Neural cell (in vitro differentiated cells): Measurements from ENCODE around the gene HBD. TPM values are rescaled to one million over a fixed set of nuclear protein-coding genes. Genes with fewer than 3 reads are reported as not detected.

ENCODE experiments used
- H2AFZ ChIP-seq: fragments of 200-600, 300-800 bp; sonication (generic), shearing (Covaris generic); 2 replicates; pipeline ENCODE4 v1.6.0; 2014; ENCODE audit warnings: low read depth, mild to moderate bottlenecking, antibody characterized with exemption, low read length, moderate library complexity
- H3F3A ChIP-seq: fragments of 200-600 bp; shearing (Covaris generic); 2 replicates; pipeline ENCODE4 v1.6.1; 2016; ENCODE audit warnings: mild to moderate bottlenecking, moderate library complexity, mixed read lengths, antibody characterized with exemption, low read length; ENCODE audit not compliant: insufficient read depth, poor library complexity, severe bottlenecking
- H3K27ac ChIP-seq: fragments of 200-600, 300-800 bp; sonication (generic), shearing (Covaris generic); 2 replicates; pipeline ENCODE4 v1.5.1; 2014; ENCODE audit warnings: mild to moderate bottlenecking, low read length, moderate library complexity
- H3K27me3 ChIP-seq: fragments of 300-800, 200-600 bp; sonication (generic), shearing (Covaris generic); 2 replicates; pipeline ENCODE4 v1.6.0; 2014; ENCODE audit warnings: mild to moderate bottlenecking, low read depth, low read length, moderate library complexity; ENCODE audit not compliant: insufficient read depth
- H3K36me3 ChIP-seq: fragments of 300-800, 200-600 bp; sonication (generic), shearing (Covaris generic); 2 replicates; pipeline ENCODE4 v1.5.1; 2014; ENCODE audit warnings: mild to moderate bottlenecking, antibody characterized with exemption, low read length, moderate library complexity; ENCODE audit not compliant: insufficient read depth
- H3K4me2 ChIP-seq: fragments of 300-800, 200-600 bp; sonication (generic), shearing (Covaris generic); 2 replicates; pipeline ENCODE4 v1.6.0; 2014; ENCODE audit warnings: mild to moderate bottlenecking, low read length
- H3K4me3 ChIP-seq: fragments of 300-800, 200-600 bp; sonication (generic), shearing (Covaris generic); 2 replicates; pipeline ENCODE4 v1.5.1; 2014; ENCODE audit warnings: mild to moderate bottlenecking, low read length, moderate library complexity
- H3K79me2 ChIP-seq: fragments of 200-600 bp; shearing (Covaris generic); replicated peaks from 2 replicates; pipeline ENCODE4 v1.6.0; 2014; ENCODE audit warnings: mild to moderate bottlenecking, low read length, moderate library complexity; ENCODE audit not compliant: insufficient read depth
- H3K9ac ChIP-seq: fragments of 300-800, 200-600 bp; sonication (generic), shearing (Covaris generic); 2 replicates; pipeline ENCODE4 v1.6.1; 2016; ENCODE audit warnings: mild to moderate bottlenecking, low read length, mixed read lengths
- H3K9me2 ChIP-seq: fragments of 200-600 bp; shearing (Covaris generic); 2 replicates; pipeline ENCODE4 v1.6.1; 2016; ENCODE audit warnings: mild to moderate bottlenecking, low read length, mixed read lengths; ENCODE audit not compliant: insufficient read depth
- H3K9me3 ChIP-seq: fragments of 200-600, 300-800 bp; sonication (generic), shearing (Covaris generic); 2 replicates; pipeline ENCODE4 v1.6.1; 2016; ENCODE audit warnings: mild to moderate bottlenecking, mixed run types, low read length, moderate library complexity, mixed read lengths
- H4K20me1 ChIP-seq: fragments of 200-600 bp; shearing (Covaris generic); 2 replicates; pipeline ENCODE4 v1.6.1; 2016; ENCODE audit warnings: mild to moderate bottlenecking, mixed run types; ENCODE audit not compliant: insufficient read depth
- CTCF ChIP-seq: fragments of 450-650 bp; IDR thresholded peaks from 2 replicates; pipeline ENCODE4 v1.5.1; 2014; ENCODE audit warnings: antibody characterized with exemption, mild to moderate bottlenecking, moderate library complexity; ENCODE audit not compliant: poor library complexity, severe bottlenecking
- EP300 ChIP-seq: fragments of 450-650 bp; conservative IDR thresholded peaks from 2 replicates; pipeline ENCODE4 v1.6.1; 2014; ENCODE audit warnings: antibody characterized with exemption, mild to moderate bottlenecking, moderate library complexity; ENCODE audit not compliant: poor library complexity, severe bottlenecking
- EZH2 ChIP-seq: fragments of 200-600, 300-800 bp; shearing (Covaris generic), sonication (generic); IDR thresholded peaks from 2 replicates; pipeline ENCODE4 v1.6.1; 2014; ENCODE audit warnings: antibody characterized with exemption, low read length, borderline replicate concordance, mild to moderate bottlenecking; ENCODE audit not compliant: insufficient read depth, poor library complexity, severe bottlenecking
- MXI1 ChIP-seq: fragments of 450-650 bp; conservative IDR thresholded peaks from 2 replicates; pipeline ENCODE4 v1.6.1; 2014; ENCODE audit warnings: antibody characterized with exemption, mild to moderate bottlenecking; ENCODE audit not compliant: poor library complexity, severe bottlenecking
- POLR2AphosphoS5 ChIP-seq: IDR thresholded peaks from 2 replicates; pipeline ENCODE4 v1.6.1; 2012
- RAD21 ChIP-seq: fragments of 450-650 bp; conservative IDR thresholded peaks from 2 replicates; pipeline ENCODE4 v1.6.1; 2014; ENCODE audit warnings: antibody characterized with exemption, mild to moderate bottlenecking, moderate library complexity
- SMC3 ChIP-seq: fragments of 450-650 bp; conservative IDR thresholded peaks from 2 replicates; pipeline ENCODE4 v1.6.1; 2014; ENCODE audit warnings: antibody characterized with exemption, mild to moderate bottlenecking, moderate library complexity; ENCODE audit not compliant: poor library complexity
- TAF1 ChIP-seq: IDR thresholded peaks from 2 replicates; pipeline ENCODE4 v1.6.1; 2012; ENCODE audit warnings: low read depth
- polyA plus RNA-seq: library from polyadenylated mRNA; depleted of rRNA; stranded (reverse); fragments of >200 nt; gene quantifications from 2 replicates; pipeline ENCODE4 v1.2.3, GENCODE V29; 2014
- TF ChIP-seq, protein P1 (sequence below): IDR thresholded peaks from 2 replicates; pipeline ENCODE4 v1.6.1; 2012; ENCODE audit warnings: borderline replicate concordance

HBD gene
- polyA plus RNA-seq, 1 donor from 2014 or later = not detected

- no peak overlapping the region for H2AFZ ChIP-seq
- H3K79me2 ChIP-seq = no peaks in the 10 kb centered on the region
- no peaks in the 10 kb centered on the region for H3K36me3 ChIP-seq
- no peaks in the 10 kb centered on the region for H4K20me1 ChIP-seq
- TF ChIP-seq, protein P1, sequence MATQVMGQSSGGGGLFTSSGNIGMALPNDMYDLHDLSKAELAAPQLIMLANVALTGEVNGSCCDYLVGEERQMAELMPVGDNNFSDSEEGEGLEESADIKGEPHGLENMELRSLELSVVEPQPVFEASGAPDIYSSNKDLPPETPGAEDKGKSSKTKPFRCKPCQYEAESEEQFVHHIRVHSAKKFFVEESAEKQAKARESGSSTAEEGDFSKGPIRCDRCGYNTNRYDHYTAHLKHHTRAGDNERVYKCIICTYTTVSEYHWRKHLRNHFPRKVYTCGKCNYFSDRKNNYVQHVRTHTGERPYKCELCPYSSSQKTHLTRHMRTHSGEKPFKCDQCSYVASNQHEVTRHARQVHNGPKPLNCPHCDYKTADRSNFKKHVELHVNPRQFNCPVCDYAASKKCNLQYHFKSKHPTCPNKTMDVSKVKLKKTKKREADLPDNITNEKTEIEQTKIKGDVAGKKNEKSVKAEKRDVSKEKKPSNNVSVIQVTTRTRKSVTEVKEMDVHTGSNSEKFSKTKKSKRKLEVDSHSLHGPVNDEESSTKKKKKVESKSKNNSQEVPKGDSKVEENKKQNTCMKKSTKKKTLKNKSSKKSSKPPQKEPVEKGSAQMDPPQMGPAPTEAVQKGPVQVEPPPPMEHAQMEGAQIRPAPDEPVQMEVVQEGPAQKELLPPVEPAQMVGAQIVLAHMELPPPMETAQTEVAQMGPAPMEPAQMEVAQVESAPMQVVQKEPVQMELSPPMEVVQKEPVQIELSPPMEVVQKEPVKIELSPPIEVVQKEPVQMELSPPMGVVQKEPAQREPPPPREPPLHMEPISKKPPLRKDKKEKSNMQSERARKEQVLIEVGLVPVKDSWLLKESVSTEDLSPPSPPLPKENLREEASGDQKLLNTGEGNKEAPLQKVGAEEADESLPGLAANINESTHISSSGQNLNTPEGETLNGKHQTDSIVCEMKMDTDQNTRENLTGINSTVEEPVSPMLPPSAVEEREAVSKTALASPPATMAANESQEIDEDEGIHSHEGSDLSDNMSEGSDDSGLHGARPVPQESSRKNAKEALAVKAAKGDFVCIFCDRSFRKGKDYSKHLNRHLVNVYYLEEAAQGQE = no peak
- TF ChIP-seq POLR2AphosphoS5 (no peak), MXI1 (no peak), EP300 (no peak)
- H3K9me3 ChIP-seq = no peaks in the 10 kb centered on the region
- H3K27ac ChIP-seq = no peak overlapping the region
- H3K27me3 ChIP-seq = no peaks in the 10 kb centered on the region
- H3K4me2 ChIP-seq = no peak overlapping the region
- H3F3A ChIP-seq = no peaks in the 10 kb centered on the region
- no peak overlapping the region for H3K9ac ChIP-seq
- no peaks in the 10 kb centered on the region for H3K9me2 ChIP-seq
- no peak overlapping the region for H3K4me3 ChIP-seq
These were observed 13.3 kb upstream of the HBD start for GRCh38 chr11:5247472-5248192.

GRCh38 chr11:5246772-5247471 is 12.6 kb upstream of the HBD start:
- H4K20me1 ChIP-seq = no peaks in the 10 kb centered on the region
- no peaks in the 10 kb centered on the region for H3K27me3 ChIP-seq
- H3K9me3 ChIP-seq = no peaks in the 10 kb centered on the region
- H3K36me3 ChIP-seq = no peaks in the 10 kb centered on the region
- H3K4me3 ChIP-seq = no peak overlapping the region
- H3K9me2 ChIP-seq = no peaks in the 10 kb centered on the region
- H3K27ac ChIP-seq = no peak overlapping the region
- no peak overlapping the region for H3K9ac ChIP-seq
- no peak overlapping the region for H2AFZ ChIP-seq
- H3F3A ChIP-seq = no peaks in the 10 kb centered on the region
- TF ChIP-seq POLR2AphosphoS5 (no peak), EP300 (no peak), EZH2 (no peak), MXI1 (no peak), TAF1 (no peak), CTCF (no peak), SMC3 (no peak), RAD21 (no peak)
- TF ChIP-seq, protein P1 = no peak
- H3K79me2 ChIP-seq = no peaks in the 10 kb centered on the region
- H3K4me2 ChIP-seq = no peak overlapping the region
